ENCODE data around the gene ZC4H2. TPM values are rescaled to one million over a fixed set of nuclear protein-coding genes. Genes with fewer than 3 reads are reported as not detected.

Gene ZC4H2
- total RNA-seq, 4 donors from 2014 or later, result 7.3 to 20.7 (median 15.8) TPM

Other genes with a start within 250 kb of the ZC4H2 start
- gene ZC3H12B, start 58.4 kb upstream of the ZC4H2 start, total RNA-seq, result 1 to 10 TPM; 3.4 to 5.2 (median 4.7) TPM